ENCODE data around the gene EXOC1L.

The EXOC1L gene

DNA sequence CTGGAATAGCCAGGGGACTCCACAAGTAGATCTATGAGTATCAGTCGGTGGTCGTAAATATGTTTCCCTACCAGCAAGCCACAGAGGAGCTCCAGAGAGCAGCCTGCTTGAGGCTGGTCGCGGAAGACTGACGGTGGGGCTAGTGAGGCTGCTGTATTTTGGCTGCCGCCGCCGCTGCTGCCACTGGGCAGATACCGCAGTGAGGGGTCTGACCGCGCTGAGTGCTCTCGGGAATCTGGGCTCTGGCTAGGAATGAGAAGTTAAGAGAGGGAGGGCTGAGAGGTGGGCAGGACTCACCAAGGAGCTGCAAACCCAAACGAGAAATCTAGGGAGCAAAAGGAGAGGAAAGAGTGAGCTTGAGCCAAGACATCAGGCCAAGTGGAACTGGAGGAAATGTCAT lies at the start of gene EXOC1L:
Gene EXOC1L (plus strand): TSS at position 157 of the 400 bp plus-strand sequence. CDS start 237 bp downstream, at position 394.
- FAIRE-seq (no peak), DNase-seq (ENCODE audit: low spot score) (no peak)

DNA sequence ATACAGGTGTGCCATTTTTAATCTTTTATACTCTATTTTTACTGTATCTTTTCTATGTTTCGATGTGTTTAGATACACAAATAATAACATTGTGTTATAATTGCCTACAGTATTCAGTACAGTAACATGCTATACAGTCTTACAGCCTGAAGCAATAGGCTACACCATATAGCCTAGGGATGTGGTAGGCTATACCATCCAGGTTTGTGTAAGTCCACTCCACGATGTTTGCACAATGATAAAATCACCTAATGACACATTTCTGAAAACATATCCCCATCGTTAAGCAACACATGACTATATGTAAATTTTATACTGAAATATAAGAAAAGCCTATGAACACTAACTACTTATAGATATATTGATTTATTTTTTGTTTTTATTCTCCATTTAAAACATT lies 48.9 kb upstream of the EXOC1L start:
- DNase-seq (ENCODE audit: low spot score) (no peak), FAIRE-seq (no peak)

DNA sequence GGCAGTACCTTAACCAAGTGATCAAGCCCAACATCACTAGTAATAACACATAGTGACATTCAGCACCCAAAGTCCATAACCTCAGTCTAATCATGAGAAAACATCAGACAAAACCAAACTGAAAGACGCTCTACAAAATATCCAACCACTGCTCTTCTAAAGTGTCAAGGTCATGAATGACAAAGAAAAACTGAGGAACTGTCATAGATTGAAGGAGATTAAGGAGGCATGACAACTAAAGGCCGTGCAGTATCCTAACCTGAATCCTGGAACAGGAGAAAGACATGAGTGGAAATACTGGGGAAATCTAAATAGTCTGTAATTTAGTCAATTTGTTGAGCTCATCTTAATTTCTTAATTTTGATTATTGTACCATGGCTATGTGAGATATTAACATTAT lies 38.2 kb upstream of the EXOC1L start:
- DNase-seq (ENCODE audit: low spot score) (no peak), FAIRE-seq (no peak)

DNA sequence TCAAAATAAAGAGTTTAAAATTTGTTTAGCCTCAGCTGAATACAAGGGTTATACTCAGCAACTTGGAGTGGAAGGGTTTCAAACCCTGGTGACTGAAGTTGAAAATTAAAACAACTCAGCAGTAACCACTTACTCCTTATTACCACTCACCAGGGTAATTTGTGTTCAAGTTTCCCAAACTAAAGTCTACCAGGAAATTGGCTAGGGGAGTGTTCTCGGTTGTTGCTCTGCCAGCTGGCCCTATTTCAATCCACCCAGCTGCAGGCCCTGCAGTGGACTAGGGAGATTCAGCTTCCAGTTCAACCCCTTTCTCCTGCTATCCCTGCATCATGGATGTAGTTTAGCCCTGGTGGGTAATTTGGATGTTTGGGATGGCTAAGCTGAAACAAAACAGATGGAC lies 37.8 kb upstream of the EXOC1L start:
- DNase-seq (ENCODE audit: low spot score) (no peak), FAIRE-seq (no peak)

DNA sequence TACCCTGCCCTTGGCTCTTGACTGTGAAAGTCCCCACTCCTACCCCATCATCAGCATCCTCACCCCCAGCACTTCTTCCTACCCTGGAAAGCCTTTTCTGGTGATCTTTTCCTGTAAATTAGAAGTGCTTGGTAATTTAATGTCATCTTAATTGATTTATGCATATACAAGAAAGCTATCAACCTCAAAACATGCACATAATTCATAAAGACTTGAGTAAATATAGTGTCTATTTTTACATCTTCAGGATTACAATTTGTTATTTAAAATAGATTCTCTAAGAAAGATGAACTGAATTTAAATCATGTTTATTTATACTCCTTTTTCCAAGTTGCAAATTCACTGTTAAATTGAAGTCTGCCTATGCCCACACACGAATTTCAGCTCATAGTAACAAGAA lies 36.0 kb upstream of the EXOC1L start:
- no peak for DNase-seq (ENCODE audit: low spot score)
- no peak for FAIRE-seq

DNA sequence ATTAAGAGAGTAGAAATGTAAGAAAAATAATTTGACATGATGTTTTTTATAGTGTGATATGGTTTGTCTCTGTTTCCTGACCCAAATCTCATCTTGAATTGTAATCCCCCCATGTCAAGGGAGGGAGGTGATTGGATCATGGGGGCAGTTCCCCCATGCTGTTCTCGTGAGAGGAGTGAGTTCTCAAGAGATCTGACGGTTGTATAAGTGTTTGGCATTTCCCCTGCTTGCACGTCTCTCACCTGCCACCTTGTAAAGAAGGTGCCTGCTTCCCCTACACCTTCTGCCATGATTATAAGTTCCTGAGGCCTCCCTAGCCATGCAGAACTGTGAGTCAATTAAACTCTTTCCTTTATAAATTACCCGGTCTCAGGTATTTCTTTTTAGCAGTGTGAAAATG lies 34.8 kb upstream of the EXOC1L start:
- no peak for FAIRE-seq
- DNase-seq (ENCODE audit: low spot score), result no peak

DNA sequence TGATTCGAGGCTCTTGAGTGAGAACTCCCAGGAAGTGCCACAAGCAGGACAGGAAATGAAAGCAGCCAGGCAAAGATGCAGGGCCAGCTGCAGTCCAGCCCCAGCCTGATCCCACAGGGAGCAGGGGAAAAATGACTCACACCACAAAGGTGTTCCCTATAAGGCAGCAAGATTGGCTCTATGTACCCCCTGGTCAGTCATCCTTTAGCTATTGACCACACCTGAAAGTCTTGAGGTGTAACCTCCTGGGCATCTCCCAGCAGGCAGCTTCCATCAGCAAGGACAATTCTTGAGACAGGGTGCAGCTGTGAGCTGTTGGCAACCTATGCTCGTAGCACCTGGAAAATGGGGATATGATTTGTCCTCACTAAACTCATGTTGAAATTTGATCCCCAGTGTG lies 27.9 kb upstream of the EXOC1L start:
- DNase-seq (ENCODE audit: low spot score), result no peak
- FAIRE-seq, result no peak

DNA sequence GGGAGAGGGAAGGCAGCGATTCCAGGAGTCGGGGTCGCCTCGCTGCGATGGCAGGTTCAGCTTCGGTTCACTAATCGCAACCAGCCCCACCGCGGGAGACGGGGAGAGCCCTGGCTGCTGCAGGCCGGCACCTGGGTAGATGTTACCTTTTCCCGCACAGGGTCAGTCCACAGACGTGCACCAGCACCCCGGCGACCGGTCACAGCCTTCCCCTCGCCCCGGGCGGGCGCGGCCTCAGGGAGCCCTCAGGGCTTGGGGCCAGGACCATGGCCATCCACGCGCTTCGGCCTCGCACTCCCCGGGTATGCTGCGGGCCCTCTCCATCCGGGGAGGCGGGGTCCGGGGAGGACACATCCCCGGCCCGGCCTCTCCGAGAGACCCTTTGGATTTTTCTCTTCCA lies 26.1 kb upstream of the EXOC1L start:
- FAIRE-seq (no peak), DNase-seq (ENCODE audit: low spot score) (no peak)

GRCh38 chr4:55794053-55794452 lies 25.5 kb upstream of the EXOC1L start:
- DNase-seq (ENCODE audit: low spot score) (no peak), FAIRE-seq (no peak)

GRCh38 chr4:55795341-55795740 lies 24.2 kb upstream of the EXOC1L start:
- no peak for DNase-seq (ENCODE audit: low spot score)
- no peak for FAIRE-seq

GRCh38 chr4:55801498-55801897 lies 18.1 kb upstream of the EXOC1L start:
- no peak for DNase-seq (ENCODE audit: low spot score)
- FAIRE-seq, result no peak

GRCh38 chr4:55807556-55807955 lies 12.0 kb upstream of the EXOC1L start:
- DNase-seq (ENCODE audit: low spot score), result no peak
- FAIRE-seq, result no peak

DNA sequence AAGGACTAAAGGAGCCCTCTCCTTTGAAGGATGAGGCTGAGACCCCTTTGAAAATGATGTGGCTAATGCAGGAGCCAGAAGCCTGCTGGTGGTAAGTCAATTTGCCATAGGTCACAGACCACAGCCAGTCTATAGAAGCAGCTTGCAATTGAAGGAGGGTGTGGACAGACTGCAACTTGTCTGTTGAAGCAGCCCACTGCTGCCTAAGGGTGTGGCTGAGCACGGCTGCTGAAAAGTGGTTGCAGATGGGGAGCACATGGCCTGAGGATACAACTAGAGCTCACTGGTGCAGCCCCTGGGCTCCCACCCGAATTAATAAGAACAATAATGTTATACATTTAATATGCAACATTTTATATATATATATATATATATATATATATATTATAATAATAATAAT lies 11.4 kb upstream of the EXOC1L start:
- FAIRE-seq (no peak), DNase-seq (ENCODE audit: low spot score) (no peak)

DNA sequence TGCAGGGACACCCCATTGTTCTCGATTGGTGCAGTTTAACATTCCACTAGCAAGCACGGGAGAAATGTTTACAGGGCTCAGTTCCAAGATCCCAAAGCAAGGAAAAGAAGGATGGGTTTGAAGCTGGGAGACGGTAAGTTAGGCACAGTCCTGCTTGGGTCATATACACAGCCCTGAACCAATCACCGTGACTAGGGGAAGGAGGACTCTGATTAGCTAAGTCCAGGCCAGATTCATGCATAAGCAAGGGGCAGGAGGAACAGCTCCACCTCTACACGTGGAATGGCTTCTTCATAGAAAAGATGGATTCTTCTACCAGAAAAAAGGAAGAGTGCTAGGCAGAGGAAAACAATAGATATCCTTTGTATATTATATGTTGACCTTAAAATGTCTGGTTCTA lies 11.0 kb upstream of the EXOC1L start:
- no peak for FAIRE-seq

GRCh38 chr4:55817691-55818090 lies 1.9 kb upstream of the EXOC1L start:
- DNase-seq (ENCODE audit: low spot score) (no peak), FAIRE-seq (no peak)

More for the DNA sequence above, 11.0 kb upstream of the EXOC1L start:
- no peak for DNase-seq (ENCODE audit: low spot score)

- FAIRE-seq (no peak), DNase-seq (ENCODE audit: low spot score) (no peak)
Measured at GRCh38 chr4:55820279-55820678, 689 bp downstream of the EXOC1L start.

DNA sequence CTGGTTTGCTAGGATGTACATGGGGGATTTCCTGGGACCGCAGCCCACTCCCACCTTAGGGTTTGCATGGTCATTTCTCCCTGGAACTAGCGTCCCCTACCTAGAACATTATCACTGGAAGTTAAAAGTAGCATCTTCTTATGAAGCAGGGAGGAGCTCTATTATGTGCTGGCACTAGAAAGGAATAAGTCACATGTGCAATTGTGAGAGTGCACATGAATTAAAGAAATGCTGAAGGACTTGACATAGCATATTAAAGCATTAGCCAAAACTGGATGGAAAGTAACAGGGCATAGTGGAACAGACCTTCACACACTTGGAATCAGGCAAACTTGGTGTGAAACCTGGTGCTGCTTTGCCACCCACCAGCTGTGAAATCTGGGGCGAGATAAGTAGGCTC lies 2.7 kb downstream of the EXOC1L start:
- no peak for DNase-seq (ENCODE audit: low spot score)

DNA sequence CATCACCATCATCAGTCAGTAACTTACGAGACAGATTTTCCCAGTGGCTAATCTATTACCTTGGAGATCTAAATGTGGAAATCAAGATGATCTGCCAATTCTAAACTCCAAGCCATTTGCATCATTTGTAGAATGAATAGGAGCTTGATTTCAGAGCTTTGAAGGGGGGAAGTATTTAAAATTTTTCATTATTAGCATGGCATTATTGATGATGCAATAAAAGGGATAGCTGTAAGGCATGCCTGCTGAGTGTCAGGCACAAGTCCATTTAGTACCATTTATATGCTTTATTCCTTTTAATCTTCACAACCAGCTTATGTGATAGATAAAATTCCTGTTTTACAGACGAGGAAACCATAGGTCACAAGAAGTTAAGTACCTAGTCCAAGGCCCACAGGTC lies 5.3 kb downstream of the EXOC1L start:
- no peak for FAIRE-seq
- DNase-seq (ENCODE audit: low spot score), result no peak

More for the DNA sequence above, 2.7 kb downstream of the EXOC1L start:
- FAIRE-seq, result no peak

GRCh38 chr4:55826986-55827385 lies 7.4 kb downstream of the EXOC1L start:
- FAIRE-seq (no peak), DNase-seq (ENCODE audit: low spot score) (no peak)

DNA sequence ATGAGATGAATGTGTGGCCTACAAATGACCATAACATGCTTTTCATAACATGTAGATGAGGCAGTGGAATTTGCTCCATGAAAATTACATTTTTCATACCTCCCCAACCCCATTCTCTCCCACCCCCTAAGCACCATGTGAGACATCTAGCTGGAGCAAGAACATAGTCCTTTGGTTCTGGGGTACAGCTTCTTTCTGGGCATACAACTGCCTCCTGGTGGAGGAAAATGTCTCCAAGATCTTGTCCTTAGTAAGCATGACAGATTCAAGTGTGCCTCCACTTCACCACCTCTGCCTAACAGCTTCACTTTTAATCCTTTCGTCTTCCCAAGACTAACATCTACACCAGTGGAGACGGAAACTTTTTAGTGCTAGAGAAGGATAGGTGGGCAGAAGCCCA lies 8.0 kb downstream of the EXOC1L start:
- no peak for FAIRE-seq
- DNase-seq (ENCODE audit: low spot score), result no peak

DNA sequence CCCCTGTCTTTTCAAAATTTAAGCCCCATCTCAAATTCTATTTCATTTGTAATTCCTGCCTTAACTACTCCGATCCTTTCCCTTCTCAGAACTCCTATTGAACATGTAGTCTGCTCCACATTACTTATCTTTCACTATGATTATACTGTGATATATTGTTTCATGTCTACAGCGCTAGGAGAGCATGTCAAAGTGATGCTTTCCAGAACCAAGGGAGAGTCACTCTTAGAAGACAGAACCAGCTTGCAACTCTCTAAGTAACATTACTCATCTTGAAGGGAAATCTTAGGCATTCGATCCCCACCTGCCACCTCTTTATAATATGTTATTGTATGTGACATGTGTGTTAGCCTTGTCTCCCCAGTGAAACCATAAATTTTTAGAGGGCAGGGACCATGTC lies 10.5 kb downstream of the EXOC1L start:
- FAIRE-seq, result no peak
- DNase-seq (ENCODE audit: low spot score), result no peak

GRCh38 chr4:55830716-55831115 lies 11.1 kb downstream of the EXOC1L start:
- no peak for DNase-seq (ENCODE audit: low spot score)
- no peak for FAIRE-seq

DNA sequence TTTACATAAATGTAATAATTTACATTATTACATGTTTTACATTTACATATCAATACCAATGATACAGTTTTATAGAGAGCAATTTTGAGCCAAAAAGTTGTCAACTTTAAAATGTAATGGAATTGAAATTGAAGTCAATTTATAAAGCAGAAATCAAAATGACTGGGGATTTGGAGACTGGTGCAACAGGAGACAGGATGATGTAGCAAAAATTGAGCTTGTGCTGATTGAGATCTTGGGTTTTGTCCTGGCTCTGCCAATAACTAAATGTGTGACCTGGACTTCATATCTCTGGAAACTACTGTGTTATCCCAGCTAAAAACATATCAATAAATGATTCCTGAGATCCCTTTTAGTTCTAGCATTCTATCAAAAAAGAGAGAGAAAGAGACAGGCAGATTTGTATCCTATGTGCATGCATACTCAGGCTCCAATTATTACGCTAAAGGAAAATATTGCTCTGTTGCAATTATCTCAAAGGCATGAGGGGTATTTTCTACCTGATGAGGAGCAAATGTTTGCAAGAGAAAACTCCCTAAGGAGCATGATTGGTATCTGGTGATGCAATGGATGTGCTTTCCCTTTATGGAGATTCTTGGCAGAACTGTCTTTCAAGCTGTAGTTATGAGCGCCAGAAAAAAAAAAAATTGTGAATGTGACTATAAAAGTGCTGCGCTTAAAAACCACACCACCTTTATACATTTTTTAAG lies 14.7 kb downstream of the EXOC1L start:
- FAIRE-seq, result no peak
- DNase-seq (ENCODE audit: low spot score), result no peak

- DNase-seq (ENCODE audit: low spot score) (no peak), FAIRE-seq (no peak)
Measured at GRCh38 chr4:55837903-55838302, 18.3 kb downstream of the EXOC1L start.
